ENCODE data around the gene SH3GL1. TPM values are rescaled to one million over a fixed set of nuclear protein-coding genes. Genes with fewer than 3 reads are reported as not detected.

SH3GL1 gene
- total and polyA plus RNA-seq, 9 of the 15 experiments (the other 6 are each of a cell fraction or from before 2014, with no cell fraction given) = 1.7 to 75.3 (median 25.7) TPM

DNA sequence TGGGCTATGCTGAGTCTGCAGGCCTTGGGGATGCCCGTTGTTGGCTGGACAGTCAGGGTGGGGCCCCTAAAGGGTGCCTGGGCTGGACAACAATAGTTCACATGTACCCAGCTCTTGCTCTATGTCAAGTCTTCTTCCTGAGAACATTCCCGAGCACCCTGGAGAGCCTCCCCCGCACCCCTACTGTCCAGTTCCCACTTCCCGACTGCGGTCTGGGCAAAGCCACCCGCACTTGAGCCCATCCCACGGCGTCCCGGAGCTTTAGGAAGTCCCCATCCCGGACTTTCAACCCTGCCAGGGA is 58.1 kb downstream of the SH3GL1 start (continued):
- TF ChIP-seq, protein P1, sequence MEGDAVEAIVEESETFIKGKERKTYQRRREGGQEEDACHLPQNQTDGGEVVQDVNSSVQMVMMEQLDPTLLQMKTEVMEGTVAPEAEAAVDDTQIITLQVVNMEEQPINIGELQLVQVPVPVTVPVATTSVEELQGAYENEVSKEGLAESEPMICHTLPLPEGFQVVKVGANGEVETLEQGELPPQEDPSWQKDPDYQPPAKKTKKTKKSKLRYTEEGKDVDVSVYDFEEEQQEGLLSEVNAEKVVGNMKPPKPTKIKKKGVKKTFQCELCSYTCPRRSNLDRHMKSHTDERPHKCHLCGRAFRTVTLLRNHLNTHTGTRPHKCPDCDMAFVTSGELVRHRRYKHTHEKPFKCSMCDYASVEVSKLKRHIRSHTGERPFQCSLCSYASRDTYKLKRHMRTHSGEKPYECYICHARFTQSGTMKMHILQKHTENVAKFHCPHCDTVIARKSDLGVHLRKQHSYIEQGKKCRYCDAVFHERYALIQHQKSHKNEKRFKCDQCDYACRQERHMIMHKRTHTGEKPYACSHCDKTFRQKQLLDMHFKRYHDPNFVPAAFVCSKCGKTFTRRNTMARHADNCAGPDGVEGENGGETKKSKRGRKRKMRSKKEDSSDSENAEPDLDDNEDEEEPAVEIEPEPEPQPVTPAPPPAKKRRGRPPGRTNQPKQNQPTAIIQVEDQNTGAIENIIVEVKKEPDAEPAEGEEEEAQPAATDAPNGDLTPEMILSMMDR (IDR thresholded peaks at IDR 0.05 in 2 of 3, conservative IDR thresholded peaks at IDR 0.05 in 1 of 3; ENCODE audit: insufficient read depth in 2 of 3, low read depth in 1 of 3, low read length in 3 of 3) = 0 out of 6 replicates have a peak, but pooled peaks of 1 of the 3 experiments have one; percentile 8
- TF ChIP-seq PHF20 (IDR thresholded peaks at IDR 0.05; ENCODE audit: partially characterized antibody) (peak; percentile 76), NFATC3 (IDR thresholded peaks at IDR 0.05) (no peak), ARID1B (IDR thresholded peaks at IDR 0.05) (peak; percentile 41), SIN3B (IDR thresholded peaks at IDR 0.05; ENCODE audit: low read depth) (0 out of 2 replicates have a peak, but pooled peaks have one; percentile 42), CBFB (CRISPR knock-in tag; IDR thresholded peaks at IDR 0.05) (no peak), PCBP1 (IDR thresholded peaks at IDR 0.05; ENCODE audit: low read depth, low read length, poor library complexity, severe bottlenecking) (no peak), TGIF2 (CRISPR knock-in tag; IDR thresholded peaks at IDR 0.05) (no peak), ZNF121 (CRISPR knock-in tag; conservative IDR thresholded peaks at IDR 0.05) (no peak), ZNF431 (CRISPR knock-in tag; IDR thresholded peaks at IDR 0.05) (peak; percentile 44; the same call in 1 of the 2 replicates), HOXB6 (CRISPR knock-in tag; IDR thresholded peaks at IDR 0.05; ENCODE audit: borderline replicate concordance) (no peak), TAF15 (IDR thresholded peaks at IDR 0.05; ENCODE audit: low read depth, low read length) (no peak), GABPB2 (CRISPR knock-in tag; conservative IDR thresholded peaks at IDR 0.05) (no peak), HDAC6 (IDR thresholded peaks at IDR 0.05; ENCODE audit: low read depth, low read length) (0 out of 2 replicates have a peak, but pooled peaks have one; percentile 55)
- TF ChIP-seq, protein P2, sequence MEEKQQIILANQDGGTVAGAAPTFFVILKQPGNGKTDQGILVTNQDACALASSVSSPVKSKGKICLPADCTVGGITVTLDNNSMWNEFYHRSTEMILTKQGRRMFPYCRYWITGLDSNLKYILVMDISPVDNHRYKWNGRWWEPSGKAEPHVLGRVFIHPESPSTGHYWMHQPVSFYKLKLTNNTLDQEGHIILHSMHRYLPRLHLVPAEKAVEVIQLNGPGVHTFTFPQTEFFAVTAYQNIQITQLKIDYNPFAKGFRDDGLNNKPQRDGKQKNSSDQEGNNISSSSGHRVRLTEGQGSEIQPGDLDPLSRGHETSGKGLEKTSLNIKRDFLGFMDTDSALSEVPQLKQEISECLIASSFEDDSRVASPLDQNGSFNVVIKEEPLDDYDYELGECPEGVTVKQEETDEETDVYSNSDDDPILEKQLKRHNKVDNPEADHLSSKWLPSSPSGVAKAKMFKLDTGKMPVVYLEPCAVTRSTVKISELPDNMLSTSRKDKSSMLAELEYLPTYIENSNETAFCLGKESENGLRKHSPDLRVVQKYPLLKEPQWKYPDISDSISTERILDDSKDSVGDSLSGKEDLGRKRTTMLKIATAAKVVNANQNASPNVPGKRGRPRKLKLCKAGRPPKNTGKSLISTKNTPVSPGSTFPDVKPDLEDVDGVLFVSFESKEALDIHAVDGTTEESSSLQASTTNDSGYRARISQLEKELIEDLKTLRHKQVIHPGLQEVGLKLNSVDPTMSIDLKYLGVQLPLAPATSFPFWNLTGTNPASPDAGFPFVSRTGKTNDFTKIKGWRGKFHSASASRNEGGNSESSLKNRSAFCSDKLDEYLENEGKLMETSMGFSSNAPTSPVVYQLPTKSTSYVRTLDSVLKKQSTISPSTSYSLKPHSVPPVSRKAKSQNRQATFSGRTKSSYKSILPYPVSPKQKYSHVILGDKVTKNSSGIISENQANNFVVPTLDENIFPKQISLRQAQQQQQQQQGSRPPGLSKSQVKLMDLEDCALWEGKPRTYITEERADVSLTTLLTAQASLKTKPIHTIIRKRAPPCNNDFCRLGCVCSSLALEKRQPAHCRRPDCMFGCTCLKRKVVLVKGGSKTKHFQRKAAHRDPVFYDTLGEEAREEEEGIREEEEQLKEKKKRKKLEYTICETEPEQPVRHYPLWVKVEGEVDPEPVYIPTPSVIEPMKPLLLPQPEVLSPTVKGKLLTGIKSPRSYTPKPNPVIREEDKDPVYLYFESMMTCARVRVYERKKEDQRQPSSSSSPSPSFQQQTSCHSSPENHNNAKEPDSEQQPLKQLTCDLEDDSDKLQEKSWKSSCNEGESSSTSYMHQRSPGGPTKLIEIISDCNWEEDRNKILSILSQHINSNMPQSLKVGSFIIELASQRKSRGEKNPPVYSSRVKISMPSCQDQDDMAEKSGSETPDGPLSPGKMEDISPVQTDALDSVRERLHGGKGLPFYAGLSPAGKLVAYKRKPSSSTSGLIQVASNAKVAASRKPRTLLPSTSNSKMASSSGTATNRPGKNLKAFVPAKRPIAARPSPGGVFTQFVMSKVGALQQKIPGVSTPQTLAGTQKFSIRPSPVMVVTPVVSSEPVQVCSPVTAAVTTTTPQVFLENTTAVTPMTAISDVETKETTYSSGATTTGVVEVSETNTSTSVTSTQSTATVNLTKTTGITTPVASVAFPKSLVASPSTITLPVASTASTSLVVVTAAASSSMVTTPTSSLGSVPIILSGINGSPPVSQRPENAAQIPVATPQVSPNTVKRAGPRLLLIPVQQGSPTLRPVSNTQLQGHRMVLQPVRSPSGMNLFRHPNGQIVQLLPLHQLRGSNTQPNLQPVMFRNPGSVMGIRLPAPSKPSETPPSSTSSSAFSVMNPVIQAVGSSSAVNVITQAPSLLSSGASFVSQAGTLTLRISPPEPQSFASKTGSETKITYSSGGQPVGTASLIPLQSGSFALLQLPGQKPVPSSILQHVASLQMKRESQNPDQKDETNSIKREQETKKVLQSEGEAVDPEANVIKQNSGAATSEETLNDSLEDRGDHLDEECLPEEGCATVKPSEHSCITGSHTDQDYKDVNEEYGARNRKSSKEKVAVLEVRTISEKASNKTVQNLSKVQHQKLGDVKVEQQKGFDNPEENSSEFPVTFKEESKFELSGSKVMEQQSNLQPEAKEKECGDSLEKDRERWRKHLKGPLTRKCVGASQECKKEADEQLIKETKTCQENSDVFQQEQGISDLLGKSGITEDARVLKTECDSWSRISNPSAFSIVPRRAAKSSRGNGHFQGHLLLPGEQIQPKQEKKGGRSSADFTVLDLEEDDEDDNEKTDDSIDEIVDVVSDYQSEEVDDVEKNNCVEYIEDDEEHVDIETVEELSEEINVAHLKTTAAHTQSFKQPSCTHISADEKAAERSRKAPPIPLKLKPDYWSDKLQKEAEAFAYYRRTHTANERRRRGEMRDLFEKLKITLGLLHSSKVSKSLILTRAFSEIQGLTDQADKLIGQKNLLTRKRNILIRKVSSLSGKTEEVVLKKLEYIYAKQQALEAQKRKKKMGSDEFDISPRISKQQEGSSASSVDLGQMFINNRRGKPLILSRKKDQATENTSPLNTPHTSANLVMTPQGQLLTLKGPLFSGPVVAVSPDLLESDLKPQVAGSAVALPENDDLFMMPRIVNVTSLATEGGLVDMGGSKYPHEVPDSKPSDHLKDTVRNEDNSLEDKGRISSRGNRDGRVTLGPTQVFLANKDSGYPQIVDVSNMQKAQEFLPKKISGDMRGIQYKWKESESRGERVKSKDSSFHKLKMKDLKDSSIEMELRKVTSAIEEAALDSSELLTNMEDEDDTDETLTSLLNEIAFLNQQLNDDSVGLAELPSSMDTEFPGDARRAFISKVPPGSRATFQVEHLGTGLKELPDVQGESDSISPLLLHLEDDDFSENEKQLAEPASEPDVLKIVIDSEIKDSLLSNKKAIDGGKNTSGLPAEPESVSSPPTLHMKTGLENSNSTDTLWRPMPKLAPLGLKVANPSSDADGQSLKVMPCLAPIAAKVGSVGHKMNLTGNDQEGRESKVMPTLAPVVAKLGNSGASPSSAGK (IDR thresholded peaks at IDR 0.05) = peak; percentile 7; the same call in 1 of the 2 replicates

Measured in K562 (cell line).